DMS114 treated with DMSO at 0.1 percent for 48 hours (cell line): Measurements from ENCODE around the gene PLA1A.
"Not testable (repeated sequence)": the region's sequence is repeated elsewhere in the genome, so short reads cannot be mapped to it uniquely, and the experiment has no call there.

Source experiments
- DNase-seq: peaks from one replicate; lab custom pipeline; 2025; ENCODE audit not compliant: unreplicated experiment; lab: John Stamatoyannopoulos, UW

PLA1A gene

GRCh38 chr3:119660474-119661440 is 63.1 kb downstream of the PLA1A start, which contains the start of gene POPDC2:
Gene POPDC2, minus strand, starts transcription at chr3:119660589. Its CDS starts 166 bp downstream, at chr3:119660423.
- no peak for DNase-seq

GRCh38 chr3:119662604-119663373 is 65.1 kb downstream of the PLA1A start:
- no peak for DNase-seq

DNA sequence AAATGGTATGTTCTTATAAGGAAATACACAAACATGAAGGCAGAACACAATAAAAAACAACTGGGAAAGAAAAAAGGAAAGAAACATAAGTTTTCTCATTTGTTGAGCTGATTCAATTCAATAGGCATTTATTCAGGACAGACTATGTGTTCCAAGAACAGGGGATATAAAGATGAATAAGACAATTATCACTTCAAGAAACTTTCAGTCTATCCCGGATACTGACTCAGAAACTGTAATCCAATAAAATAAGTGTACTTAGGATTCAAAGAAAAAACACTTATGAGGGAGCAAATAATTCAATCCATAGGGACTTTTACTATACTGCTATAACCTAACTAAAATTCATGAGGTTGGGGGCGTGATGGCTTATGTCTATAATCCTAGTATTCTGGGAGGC is 66.2 kb downstream of the PLA1A start:
- no peak for DNase-seq

DNA sequence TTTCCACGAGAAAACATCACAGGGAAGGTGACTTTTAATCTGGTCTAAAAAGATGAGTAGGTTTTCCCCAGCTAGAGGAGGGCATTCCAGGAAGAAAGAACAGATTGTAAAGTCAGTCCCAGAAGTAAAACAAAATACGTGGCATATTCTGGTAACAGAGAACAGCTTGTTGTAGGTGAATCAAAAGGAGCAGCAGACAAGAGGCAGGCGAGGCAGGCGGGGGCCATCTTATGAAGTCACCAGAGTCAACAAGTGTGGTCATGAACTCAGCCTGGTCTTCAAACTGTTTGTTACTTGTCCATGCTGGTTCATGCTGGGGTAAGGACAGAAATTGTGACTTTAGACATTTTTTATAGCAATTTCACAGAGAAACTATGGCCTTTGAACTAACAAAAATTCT is 66.7 kb downstream of the PLA1A start:
- DNase-seq = no peak

DNA sequence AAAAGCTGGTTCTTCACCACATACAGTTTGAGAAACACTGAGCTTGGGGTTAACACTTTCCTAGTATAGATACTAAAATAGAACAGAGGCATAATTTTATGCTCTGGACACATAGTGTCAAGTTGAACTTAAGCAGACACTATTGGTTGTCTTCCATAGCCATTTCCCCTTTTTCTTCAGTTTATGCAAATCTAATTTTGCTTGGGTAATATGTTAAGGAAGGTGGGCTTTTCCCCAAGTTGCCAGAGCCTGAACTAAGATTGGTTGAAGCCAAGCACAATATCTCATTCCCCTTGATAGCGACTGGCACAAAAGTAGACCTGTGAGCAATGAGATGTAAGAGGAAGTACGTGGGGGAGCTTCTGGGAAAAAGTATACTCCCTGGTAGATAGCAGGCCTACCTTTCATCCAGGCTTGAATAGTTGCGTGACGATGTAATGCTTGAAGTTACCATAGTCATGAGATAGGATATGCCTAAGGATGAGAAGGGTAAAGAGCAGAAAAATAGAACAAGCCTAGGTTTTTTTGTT is 67.2 kb downstream of the PLA1A start:
- DNase-seq = no peak

- no peak for DNase-seq
These were observed 68.4 kb downstream of the PLA1A start for GRCh38 chr3:119665954-119666559.

GRCh38 chr3:119669906-119670570 is 72.4 kb downstream of the PLA1A start:
- DNase-seq = no peak

- no peak for DNase-seq
These were observed 75.1 kb downstream of the PLA1A start for GRCh38 chr3:119672776-119673175.

DNA sequence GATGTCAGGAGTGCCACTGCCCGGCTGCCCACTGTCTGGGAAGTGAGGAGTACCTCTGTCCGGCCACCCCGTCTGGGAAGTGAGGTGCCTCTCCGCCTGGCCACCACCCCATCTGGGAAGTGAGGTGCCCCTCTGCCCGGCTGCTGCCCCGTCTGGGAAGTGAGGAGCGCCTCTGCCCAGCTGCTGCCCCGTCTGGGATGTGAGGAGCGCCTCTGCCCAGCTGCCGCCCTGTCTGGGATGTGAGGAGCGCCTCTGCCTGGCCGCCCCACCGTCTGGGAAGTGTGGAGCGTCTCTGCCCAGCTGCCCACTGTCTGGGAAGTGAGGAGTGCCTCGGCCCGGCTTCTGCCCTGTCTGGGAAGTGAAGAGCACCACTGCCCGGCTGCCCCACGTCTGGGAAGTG is 76.2 kb downstream of the PLA1A start:
- DNase-seq = no peak

DNA sequence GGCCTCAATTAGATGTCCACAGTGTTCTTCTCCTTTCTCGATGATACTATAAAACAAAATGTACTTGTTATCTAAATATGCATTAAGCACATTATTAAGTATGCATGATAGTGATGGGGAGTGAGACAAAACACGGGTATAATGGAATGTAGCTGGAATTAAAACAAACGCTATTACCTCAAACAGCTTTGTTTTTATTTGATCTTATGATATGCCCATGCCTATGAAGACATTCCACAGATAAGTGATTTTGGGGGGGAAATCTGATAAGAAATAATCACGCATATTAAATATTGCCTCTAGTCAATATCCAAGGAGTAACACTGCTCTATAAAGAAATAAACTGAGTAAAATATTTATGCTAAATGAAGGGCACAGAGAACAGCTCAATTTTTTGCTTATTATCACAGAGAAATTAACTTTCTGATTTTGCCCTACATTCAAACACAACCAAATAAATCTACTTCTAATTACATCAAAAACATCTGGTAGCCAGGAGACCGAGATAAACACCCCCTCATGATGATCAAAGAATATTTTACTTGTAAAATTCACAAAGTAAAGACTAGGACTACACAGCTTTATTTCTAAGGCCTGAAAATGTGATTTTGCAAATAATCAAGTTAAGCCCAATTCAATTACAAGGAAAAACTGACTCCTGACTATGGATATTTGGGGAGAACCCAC is 77.6 kb downstream of the PLA1A start:
- no peak for DNase-seq

- no peak for DNase-seq
These were observed 78.3 kb downstream of the PLA1A start for GRCh38 chr3:119676020-119676419.

GRCh38 chr3:119676771-119677640 is 79.3 kb downstream of the PLA1A start, which contains the start of gene COX17:
Gene COX17, minus strand, starts transcription at chr3:119677406. Its CDS starts 96 bp downstream, at chr3:119677310.
- peak; percentile 90 for DNase-seq

DNA sequence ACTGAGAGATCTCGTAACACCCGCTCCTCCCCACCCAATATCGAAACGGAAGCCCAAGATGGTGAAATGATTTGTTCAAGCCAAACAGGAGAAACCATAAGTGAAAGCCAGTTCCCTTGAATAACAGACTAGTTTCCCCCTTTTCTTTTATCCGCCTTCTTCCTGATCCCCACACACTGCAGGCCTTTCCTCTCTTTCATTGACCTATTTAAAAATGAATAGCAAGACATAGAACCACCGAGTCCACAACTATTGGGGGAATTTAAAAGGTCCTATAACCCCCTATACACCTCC is 79.9 kb downstream of the PLA1A start:
- DNase-seq = no peak

GRCh38 chr3:119678209-119678608 is 80.5 kb downstream of the PLA1A start:
- DNase-seq = not testable (repeated sequence)
